SJCRH30 (cell line): ENCODE data around the gene LCN12. TPM values are rescaled to one million over a fixed set of nuclear protein-coding genes. Genes with fewer than 3 reads are reported as not detected.

Source experiments
- DNase-seq, 2 experiments: peaks; one replicate each; pipeline ENCODE4 v3.0.0-alpha.2; 2015 to 2020
- H3K27ac ChIP-seq: fragments of 250-450 bp; sonication (Bioruptor Pico); 2 replicates; pipeline ENCODE4 v1.5.1; 2020; ENCODE audit warnings: mild to moderate bottlenecking, moderate library complexity
- H3K27me3 ChIP-seq: fragments of 250-450 bp; sonication (Bioruptor Pico); 2 replicates; pipeline ENCODE4 v1.5.1; 2020; ENCODE audit warnings: mild to moderate bottlenecking, moderate library complexity
- H3K36me3 ChIP-seq: fragments of 250-450 bp; sonication (Bioruptor Pico); 2 replicates; pipeline ENCODE4 v1.5.1; 2020; ENCODE audit warnings: mild to moderate bottlenecking, moderate library complexity
- H3K4me1 ChIP-seq: fragments of 250-450 bp; sonication (Bioruptor Pico); 2 replicates; pipeline ENCODE4 v1.5.1; 2020; ENCODE audit warnings: mild to moderate bottlenecking, moderate library complexity
- H3K4me3 ChIP-seq: fragments of 250-450 bp; sonication (Bioruptor Pico); 2 replicates; pipeline ENCODE4 v1.5.1; 2020; ENCODE audit warnings: mild to moderate bottlenecking, moderate library complexity
- H3K9me3 ChIP-seq: fragments of 250-450 bp; sonication (Bioruptor Pico); replicated peaks from 2 replicates; pipeline ENCODE4 v1.5.1; 2020; ENCODE audit warnings: mild to moderate bottlenecking, moderate library complexity
- total RNA-seq: library from RNA; depleted of rRNA; stranded (reverse); fragments of >200 nt; shearing (Covaris generic); gene quantifications from 2 replicates; pipeline ENCODE4 v1.2.3, GENCODE V29; 2014

The LCN12 gene
- total RNA-seq, 1 experiment from 2014 or later = not detected

DNA sequence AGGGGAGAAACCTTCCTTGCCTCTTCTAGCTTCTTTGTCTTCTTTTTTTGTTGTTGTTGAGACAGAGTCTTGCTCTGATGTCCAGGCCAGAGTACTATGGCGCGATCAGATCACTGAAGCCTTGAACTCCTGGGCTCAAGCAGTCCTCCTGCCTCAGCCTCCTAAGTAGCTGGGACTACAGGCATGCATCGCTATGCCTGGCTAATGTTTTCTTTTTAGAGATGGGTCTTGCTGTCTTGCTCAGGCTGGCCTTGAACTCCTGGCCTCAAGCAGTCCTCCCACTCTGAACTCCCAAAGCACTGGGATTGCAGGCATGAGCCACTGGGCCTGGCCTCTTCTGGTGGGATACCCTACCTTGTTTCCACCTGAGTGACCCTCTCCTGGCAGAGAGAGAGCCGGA lies 36.8 kb downstream of the LCN12 start:
- peaks cover 3% of the 10 kb centered on the region; the same call in 1 of the 2 replicates for H3K36me3 ChIP-seq
- H3K27ac ChIP-seq = no peak overlapping the region
- H3K4me3 ChIP-seq = no peak overlapping the region
- no peak for DNase-seq
- H3K4me1 ChIP-seq = no peaks in the 10 kb centered on the region
- peaks cover 18% of the 10 kb centered on the region; the same call in 1 of the 2 replicates for H3K27me3 ChIP-seq
- H3K9me3 ChIP-seq = peaks cover 4% of the 10 kb centered on the region; the same call in 1 of the 2 replicates

DNA sequence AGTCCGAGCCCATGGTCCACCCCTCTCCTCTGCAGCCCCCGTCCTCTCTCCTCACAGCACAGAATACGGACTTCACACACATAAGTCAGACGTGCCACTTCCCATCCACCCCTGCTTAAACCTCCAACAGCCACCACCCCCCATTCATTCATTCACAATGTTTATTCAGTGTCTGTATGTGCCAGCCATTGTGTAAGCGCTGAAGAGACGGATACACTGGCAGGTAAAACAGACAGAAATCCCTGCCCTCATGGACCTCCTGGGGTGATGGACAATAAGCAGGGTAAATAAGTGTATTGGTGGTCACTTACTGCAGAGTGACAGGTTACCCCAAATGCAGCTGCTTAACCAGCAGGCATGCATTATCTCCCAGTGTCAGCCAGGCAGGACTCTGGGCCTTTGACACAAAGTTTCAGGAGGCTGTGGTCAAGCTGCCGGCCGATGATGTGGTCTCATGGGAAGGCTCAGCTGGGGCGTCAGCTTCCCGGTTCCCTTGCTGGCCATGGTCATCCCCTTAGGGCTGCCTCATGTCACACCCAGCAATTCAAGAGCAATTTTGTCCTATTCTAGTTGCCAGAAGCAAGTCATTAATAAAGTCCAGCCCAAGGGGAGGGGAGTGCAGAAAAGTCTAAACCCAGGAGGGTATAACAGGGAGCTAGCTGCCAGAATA lies 38.3 kb downstream of the LCN12 start:
- Histone ChIP-seq H3K27ac (no peak overlapping the region), H3K9me3 (peaks cover 4% of the 10 kb centered on the region; the same call in 1 of the 2 replicates), H3K36me3 (peaks cover 3% of the 10 kb centered on the region; the same call in 1 of the 2 replicates), H3K4me3 (no peak overlapping the region), H3K4me1 (no peaks in the 10 kb centered on the region), H3K27me3 (peaks cover 18% of the 10 kb centered on the region; the same call in 1 of the 2 replicates)
- DNase-seq = no peak

DNA sequence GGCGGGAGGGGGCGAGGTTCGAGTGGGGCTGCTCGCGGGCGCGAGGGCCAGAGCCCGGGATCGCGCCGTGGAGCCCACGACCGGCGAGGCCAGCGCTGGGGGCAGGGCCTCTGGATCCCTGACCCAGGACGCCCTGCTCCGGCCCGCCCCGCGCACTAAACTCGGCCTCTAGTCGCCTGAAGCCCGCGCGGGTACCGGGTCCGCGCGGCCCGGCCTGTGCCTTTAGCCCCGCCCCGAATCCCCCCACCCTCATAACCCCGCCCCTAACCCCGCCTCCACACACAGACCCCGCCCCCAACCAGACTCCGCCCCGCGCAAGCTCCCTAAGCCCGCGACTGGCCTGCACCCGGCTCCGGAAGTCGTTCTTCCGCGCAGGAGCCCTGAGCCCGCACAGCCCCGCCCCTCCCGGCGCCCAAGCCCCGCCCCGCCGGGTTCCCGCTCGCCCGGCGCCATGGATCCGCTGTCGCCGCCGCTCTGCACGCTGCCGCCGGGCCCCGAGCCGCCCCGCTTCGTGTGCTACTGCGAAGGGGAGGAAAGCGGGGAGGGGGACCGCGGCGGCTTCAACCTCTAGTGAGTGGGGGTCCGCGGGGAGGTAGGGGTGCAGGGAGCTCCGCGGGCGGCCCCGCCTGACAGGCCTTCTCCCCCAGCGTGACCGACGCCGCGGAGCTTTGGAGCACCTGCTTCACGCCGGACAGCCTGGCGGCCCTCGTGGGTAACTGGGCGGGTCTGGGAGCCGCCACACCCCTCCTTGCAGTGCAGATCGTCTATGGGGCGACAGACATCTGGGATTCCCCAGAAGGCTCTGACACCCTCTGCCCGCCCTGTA lies 40.1 kb downstream of the LCN12 start, which contains the start of gene PAXX:
PAXX (plus strand) TSS at position 430 of the 826 bp plus-strand sequence; CDS start at position 452, 22 bp downstream.
- Histone ChIP-seq H3K4me1 (peaks cover 13% of the 10 kb centered on the region; the same call in 1 of the 2 replicates), H3K9me3 (peaks cover 4% of the 10 kb centered on the region; the same call in 1 of the 2 replicates), H3K27me3 (peaks cover 18% of the 10 kb centered on the region; the same call in 1 of the 2 replicates), H3K4me3 (peak within 1 kb of the TSS; percentile 72), H3K27ac (peak within 1 kb of the TSS; percentile 65), H3K36me3 (peaks cover 3% of the 10 kb centered on the region; the same call in 1 of the 2 replicates)
- peak; percentile 92 for DNase-seq

DNA sequence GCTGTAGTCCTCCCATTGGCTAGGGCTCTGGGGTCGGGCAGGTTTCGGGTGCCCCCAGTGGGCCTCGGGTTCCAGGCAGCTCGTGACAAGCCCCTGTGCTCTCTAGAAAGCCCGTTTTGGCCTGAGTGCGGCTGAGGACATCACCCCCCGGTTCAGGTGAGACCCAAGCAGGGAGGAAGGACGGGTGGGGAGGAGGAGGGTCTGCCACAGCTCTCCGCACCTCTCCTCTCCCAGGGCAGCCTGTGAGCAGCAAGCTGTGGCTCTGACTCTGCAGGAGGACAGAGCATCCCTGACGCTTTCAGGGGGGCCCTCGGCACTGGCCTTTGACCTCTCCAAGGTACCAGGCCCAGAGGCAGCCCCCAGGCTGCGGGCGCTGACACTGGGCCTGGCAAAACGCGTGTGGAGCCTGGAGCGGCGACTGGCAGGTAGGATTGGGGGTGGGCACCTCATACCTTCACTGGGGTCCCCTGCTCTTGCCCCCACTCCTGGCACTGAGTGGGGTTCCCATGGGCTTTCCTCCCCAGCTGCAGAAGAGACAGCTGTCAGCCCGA lies 40.8 kb downstream of the LCN12 start:
- peaks cover 4% of the 10 kb centered on the region; the same call in 1 of the 2 replicates for H3K9me3 ChIP-seq
- H3K36me3 ChIP-seq = peaks cover 3% of the 10 kb centered on the region; the same call in 1 of the 2 replicates
- H3K27me3 ChIP-seq = peaks cover 15% of the 10 kb centered on the region; the same call in 1 of the 2 replicates
- peak overlapping the region; percentile 72 for H3K4me3 ChIP-seq
- peaks cover 13% of the 10 kb centered on the region; the same call in 1 of the 2 replicates for H3K4me1 ChIP-seq
- H3K27ac ChIP-seq = no peak overlapping the region
- no peak for DNase-seq

DNA sequence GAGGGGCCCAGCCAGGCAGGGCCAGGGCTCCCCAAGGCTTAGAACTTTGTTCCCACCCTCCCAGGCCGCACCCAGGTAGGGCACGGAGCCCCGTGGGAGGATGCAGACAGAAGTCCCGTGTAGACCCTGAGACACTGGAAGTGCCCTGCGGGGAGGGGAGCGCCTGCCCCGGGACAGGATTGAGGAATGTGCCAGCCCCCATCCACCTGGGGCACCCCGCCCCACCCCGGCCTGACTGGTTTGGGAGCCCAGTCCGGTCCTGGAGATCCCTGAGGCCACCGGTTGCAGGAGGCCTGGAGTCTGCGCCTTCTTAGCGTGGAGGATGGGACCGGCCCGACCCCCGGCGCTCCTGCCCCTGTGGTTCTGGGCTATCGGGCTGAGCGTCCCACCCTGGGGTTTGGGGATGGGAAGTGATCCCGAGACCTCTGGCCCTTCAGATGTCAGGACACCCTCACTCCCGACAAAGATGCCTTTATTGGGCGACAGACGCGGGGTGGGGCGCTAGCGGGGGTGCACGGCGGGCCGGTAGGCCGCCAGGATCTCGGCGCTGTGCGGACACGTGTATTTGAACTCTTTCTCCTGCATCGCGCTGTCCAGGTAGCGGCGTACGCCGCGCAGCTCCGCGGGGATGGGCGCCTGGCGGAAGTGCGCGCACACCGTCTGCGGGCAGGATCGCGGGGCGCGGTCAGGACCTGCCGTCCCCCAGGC lies 42.3 kb downstream of the LCN12 start:
- peaks cover 7% of the 10 kb centered on the region; the same call in 1 of the 2 replicates for H3K27me3 ChIP-seq
- peaks cover 13% of the 10 kb centered on the region; the same call in 1 of the 2 replicates for H3K4me1 ChIP-seq
- peaks cover 4% of the 10 kb centered on the region; the same call in 1 of the 2 replicates for H3K9me3 ChIP-seq
- no peak overlapping the region for H3K27ac ChIP-seq
- DNase-seq = no peak
- H3K36me3 ChIP-seq = peaks cover 3% of the 10 kb centered on the region; the same call in 1 of the 2 replicates
- H3K4me3 ChIP-seq = no peak overlapping the region

DNA sequence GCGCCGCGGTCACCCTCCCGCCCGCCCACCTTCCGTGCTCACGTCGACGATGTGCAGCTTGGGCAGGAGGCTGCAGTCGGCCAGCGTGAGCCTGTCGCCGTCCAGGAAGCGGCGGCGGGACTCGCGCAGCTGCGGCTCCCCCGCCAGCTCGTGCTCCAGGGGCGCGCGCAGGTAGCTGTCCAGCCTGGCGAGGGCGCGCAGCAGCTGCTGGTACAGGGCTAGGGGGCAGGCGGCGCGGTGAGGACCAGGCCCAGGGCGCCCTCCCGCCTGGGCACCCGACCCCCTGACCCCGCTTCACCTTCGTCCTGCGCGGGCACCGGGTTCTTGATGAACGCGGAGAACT lies 42.8 kb downstream of the LCN12 start:
- H3K4me3 ChIP-seq = no peak overlapping the region
- peaks cover 3% of the 10 kb centered on the region; the same call in 1 of the 2 replicates for H3K36me3 ChIP-seq
- peaks cover 7% of the 10 kb centered on the region; the same call in 1 of the 2 replicates for H3K27me3 ChIP-seq
- H3K4me1 ChIP-seq = peaks cover 13% of the 10 kb centered on the region; the same call in 1 of the 2 replicates
- peaks cover 4% of the 10 kb centered on the region; the same call in 1 of the 2 replicates for H3K9me3 ChIP-seq
- no peak overlapping the region for H3K27ac ChIP-seq
- no peak for DNase-seq

DNA sequence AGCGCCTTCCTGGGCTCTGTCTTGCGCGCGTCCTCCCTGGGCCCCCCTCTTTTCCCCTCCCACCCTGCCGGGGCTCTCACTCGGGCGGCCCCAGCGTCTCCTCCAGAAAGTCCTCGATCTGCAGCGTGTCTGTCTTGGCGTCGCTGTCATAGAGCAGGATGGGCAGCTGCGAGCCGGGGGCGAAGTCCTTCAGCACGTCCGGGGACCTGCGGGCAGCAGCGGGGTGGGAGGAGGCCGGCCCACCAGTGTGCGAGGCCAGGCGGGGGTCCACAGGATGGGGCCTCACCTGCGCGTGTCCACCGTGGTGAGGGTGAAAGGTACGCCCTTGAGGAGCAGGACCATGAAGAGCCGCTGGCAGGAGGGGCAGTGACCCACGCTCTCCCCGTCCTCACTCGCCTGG lies 43.3 kb downstream of the LCN12 start:
- Histone ChIP-seq H3K36me3 (peaks cover 3% of the 10 kb centered on the region; the same call in 1 of the 2 replicates), H3K27ac (no peak overlapping the region), H3K4me1 (peaks cover 17% of the 10 kb centered on the region; the same call in 1 of the 2 replicates), H3K9me3 (peaks cover 4% of the 10 kb centered on the region; the same call in 1 of the 2 replicates), H3K4me3 (no peak overlapping the region), H3K27me3 (peaks cover 3% of the 10 kb centered on the region; the same call in 1 of the 2 replicates)
- DNase-seq = no peak

DNA sequence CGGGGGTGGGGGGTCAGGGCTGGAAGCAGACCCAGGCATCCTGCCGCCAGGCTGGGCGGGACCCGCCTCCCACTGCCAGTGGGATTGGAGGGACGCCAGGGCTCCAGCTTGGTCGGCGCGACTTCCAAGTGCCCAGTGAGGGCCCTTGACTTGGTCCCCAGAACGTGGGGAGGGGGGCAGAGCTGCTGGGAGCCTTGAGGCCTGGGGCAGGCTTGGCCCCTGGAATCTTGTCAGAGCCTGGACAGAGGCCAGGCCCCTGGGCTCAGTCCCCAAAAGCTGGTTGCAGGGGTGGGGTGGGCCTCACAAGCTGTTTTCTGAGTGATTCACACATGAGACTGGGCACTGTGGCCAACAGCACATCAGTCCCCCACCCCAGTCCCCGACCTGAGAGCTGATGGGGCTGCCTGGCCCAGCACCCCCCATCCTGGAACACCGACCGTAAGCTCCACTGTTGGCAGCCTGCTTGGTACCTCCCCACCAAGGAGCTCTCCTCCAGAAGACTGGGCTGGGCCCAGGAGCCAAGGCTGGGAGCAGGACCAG lies 43.8 kb downstream of the LCN12 start:
- H3K4me3 ChIP-seq = no peak overlapping the region
- peak in 1 of 2 experiments; percentile 24 for DNase-seq

DNA sequence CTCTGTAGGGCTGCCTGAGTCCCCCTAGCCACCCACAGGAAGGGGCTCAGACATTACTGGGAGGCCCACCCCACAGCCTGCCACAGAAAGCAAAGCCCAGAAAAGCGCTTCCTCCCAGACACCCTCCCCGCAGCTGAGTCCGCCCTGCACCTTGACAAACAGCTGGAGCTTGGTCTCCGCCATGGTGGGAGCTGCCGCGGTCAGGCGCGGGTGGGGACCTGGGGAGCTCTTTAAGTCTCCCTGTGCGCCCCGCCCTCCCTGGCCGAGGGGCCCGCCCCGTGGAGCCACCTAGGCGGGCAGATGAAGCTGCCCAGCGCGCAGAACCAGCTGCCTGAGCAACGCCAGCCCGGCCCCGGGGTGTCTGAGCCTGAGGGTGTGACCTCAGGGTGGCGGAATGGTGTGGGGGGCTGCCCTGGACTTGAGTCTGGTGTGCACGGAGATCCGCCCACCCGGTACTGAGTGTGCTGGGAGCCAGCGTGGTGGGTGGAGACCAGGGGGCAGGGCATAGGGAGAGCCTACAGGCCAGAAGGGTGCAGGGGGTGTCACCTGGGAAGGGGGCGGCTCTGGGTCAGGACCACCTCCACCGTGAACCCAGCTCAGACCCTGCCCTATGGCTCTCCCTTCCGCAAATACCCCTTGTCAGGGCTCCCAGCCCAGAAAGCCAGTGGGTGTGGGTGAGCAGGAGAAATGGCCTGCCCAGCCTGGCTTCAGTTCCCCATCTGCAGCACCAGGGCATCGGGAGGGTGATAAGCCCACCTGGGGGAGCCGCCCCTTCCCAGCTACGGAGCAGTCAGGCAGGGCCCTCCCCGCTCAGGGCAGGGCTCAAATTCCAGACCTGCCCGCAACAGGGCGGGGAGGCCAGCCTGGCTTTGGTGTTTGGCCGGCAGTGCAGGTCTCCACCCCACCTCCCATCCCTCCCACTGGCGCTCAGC lies 44.6 kb downstream of the LCN12 start, which contains the start of gene CLIC3:
CLIC3 (minus strand) TSS at position 208 of the 932 bp plus-strand sequence; CDS start at position 183, 25 bp downstream.
- no peaks in the 10 kb centered on the region for H3K27me3 ChIP-seq
- no peak within 1 kb of the TSS for H3K4me3 ChIP-seq
- H3K36me3 ChIP-seq = peaks cover 3% of the 10 kb centered on the region; the same call in 1 of the 2 replicates
- peaks cover 18% of the 10 kb centered on the region; the same call in 1 of the 2 replicates for H3K4me1 ChIP-seq
- DNase-seq = peak; percentile 62 to 65
- no peak within 1 kb of the TSS for H3K27ac ChIP-seq
- H3K9me3 ChIP-seq = no peaks in the 10 kb centered on the region

More for the DNA sequence above, 43.8 kb downstream of the LCN12 start:
- Histone ChIP-seq H3K4me1 (peaks cover 18% of the 10 kb centered on the region; the same call in 1 of the 2 replicates), H3K36me3 (peaks cover 3% of the 10 kb centered on the region; the same call in 1 of the 2 replicates), H3K27me3 (no peaks in the 10 kb centered on the region), H3K9me3 (no peaks in the 10 kb centered on the region; the same call in 1 of the 2 replicates), H3K27ac (no peak overlapping the region)

DNA sequence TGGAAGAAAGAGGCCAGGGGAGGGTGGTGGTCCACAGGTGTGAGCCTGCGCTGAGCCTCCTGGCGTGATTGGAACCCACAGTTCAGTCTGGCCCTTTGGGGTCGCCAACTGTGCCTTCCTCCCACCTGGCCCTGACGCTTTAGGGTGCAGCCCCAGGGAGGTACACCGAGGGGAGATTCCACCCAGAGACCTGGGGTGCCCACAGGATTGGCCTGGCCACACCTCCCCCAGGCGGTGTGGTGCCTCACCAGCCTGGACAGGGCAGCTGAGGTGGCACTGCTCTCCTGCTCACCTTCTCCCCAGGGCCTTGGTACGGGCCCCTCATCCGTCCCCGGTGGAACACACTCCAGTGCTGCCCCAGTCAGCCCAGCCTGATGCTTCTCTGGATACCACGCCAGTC lies 45.3 kb downstream of the LCN12 start:
- H3K36me3 ChIP-seq = peaks cover 3% of the 10 kb centered on the region; the same call in 1 of the 2 replicates
- H3K4me3 ChIP-seq = no peak overlapping the region
- H3K9me3 ChIP-seq = no peaks in the 10 kb centered on the region
- no peak overlapping the region for H3K27ac ChIP-seq
- no peaks in the 10 kb centered on the region for H3K27me3 ChIP-seq
- DNase-seq = no peak
- peaks cover 18% of the 10 kb centered on the region; the same call in 1 of the 2 replicates for H3K4me1 ChIP-seq

DNA sequence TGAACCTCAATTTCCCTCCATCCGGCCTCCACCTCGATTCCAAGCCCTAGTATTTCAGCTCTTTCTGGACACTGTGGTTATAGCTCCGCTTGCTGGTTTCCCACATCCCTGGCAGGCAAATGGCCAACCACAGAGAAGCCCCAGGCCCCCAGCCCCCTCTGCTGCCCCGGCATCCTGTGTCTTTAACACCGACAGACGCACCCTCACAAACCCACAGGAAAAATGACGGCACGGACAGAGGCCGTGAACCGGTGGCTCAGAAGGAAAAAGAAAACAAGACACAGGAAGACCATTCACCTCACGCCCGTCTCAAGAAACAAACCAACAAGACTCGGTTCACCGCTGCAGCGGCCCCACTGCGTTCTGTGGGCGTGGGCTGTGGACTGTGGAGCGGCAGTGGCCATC lies 45.8 kb downstream of the LCN12 start:
- DNase-seq = no peak
- peaks cover 18% of the 10 kb centered on the region; the same call in 1 of the 2 replicates for H3K4me1 ChIP-seq
- H3K4me3 ChIP-seq = no peak overlapping the region
- H3K36me3 ChIP-seq = peaks cover 3% of the 10 kb centered on the region; the same call in 1 of the 2 replicates
- H3K27ac ChIP-seq = no peak overlapping the region
- no peaks in the 10 kb centered on the region for H3K27me3 ChIP-seq
- H3K9me3 ChIP-seq = no peaks in the 10 kb centered on the region

DNA sequence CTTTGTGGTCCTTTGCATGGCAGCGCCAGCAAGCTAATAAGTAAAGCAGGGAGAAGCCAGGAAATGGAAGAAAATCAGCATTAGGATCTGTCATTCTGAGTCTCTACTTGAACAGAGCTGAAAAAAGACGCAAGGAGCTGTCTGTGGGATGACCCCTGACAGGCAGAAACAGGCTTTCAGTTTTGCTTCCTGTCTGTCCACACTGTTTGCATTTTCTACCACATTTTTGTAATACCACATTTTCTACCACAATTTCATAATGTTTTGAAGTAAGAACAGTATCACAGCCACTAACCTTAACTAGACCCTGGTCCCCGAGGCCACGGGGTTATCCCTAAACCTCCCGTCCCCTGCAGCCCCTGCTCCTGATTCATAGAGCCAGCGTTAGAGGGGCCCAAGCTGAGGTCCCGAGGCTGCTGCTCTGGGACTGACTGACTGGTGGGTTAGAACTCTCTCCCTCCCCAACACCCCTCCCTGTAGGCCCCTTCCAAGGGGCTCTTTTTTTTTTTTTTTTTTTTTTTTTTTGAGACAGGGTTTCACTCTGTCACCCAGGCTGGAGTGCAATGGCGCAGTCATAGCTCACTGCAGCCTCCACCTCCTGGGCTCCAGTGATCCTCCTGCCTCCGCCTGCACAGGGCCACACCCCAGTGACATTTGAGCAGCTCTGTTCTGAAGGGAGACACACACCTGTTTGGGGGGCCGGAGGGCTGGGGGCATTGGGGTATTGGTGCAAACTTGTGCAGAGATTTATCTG lies 48.3 kb downstream of the LCN12 start:
- Histone ChIP-seq H3K27ac (no peak overlapping the region), H3K36me3 (no peaks in the 10 kb centered on the region), H3K9me3 (peaks cover 5% of the 10 kb centered on the region; the same call in 1 of the 2 replicates), H3K4me1 (peaks cover 18% of the 10 kb centered on the region; the same call in 1 of the 2 replicates), H3K4me3 (no peak overlapping the region), H3K27me3 (no peaks in the 10 kb centered on the region)
- peak in 1 of 2 experiments; percentile 26 for DNase-seq
